Coronary artery (tissue), 2 donors: ENCODE measurements around the gene INPP5F.

ENCODE experiments used
- DNase-seq: peaks from one replicate; pipeline ENCODE4 v3.0.0-alpha.2; 2017; ENCODE audit warnings: low spot score
- H3K27ac ChIP-seq, 2 donors: fragments of 200-600 bp; sonication (generic); one replicate each; pipeline ENCODE4 v1.5.1; 2016 to 2019
- H3K4me3 ChIP-seq: fragments of 200-600 bp; sonication (generic); 2 replicates; pipeline ENCODE4 v1.5.1; 2016; ENCODE audit warnings: mild to moderate bottlenecking, moderate library complexity
- CTCF ChIP-seq: fragments of 200-600 bp; sonication (generic); IDR thresholded peaks from one replicate; pipeline ENCODE4 v1.5.1; 2019; ENCODE audit warnings: antibody characterized with exemption

The INPP5F gene

GRCh38 chr10:119737039-119737663 lies 11.3 kb downstream of the INPP5F start:
- Histone ChIP-seq H3K4me3 (no peak overlapping the region), H3K27ac (peak overlapping the region in 1 of 2 donors; percentile 33)
- no peak for TF ChIP-seq CTCF
- DNase-seq, result no peak

- H3K27ac ChIP-seq, result peak overlapping the region in 1 of 2 donors; percentile 33
- DNase-seq, result no peak
- no peak for TF ChIP-seq CTCF
- peak overlapping the region; percentile 3 for H3K4me3 ChIP-seq
Observed at GRCh38 chr10:119737823-119738222, 12.0 kb downstream of the INPP5F start.

- Histone ChIP-seq H3K4me3 (no peak overlapping the region), H3K27ac (no peak overlapping the region)
- no peak for TF ChIP-seq CTCF
- no peak for DNase-seq
Observed at GRCh38 chr10:119738962-119739361, 13.1 kb downstream of the INPP5F start.

GRCh38 chr10:119740096-119740495 lies 14.2 kb downstream of the INPP5F start:
- H3K4me3 ChIP-seq, result no peak overlapping the region
- H3K27ac ChIP-seq, result no peak overlapping the region
- no peak for TF ChIP-seq CTCF
- no peak for DNase-seq

- no peak for DNase-seq
- no peak for TF ChIP-seq CTCF
- no peak overlapping the region for H3K4me3 ChIP-seq
- H3K27ac ChIP-seq, result peak overlapping the region in 1 of 2 donors; percentile 2
Observed at GRCh38 chr10:119742947-119743648, 17.2 kb downstream of the INPP5F start.

- H3K4me3 ChIP-seq, result no peak overlapping the region
- H3K27ac ChIP-seq, result no peak overlapping the region
- DNase-seq, result no peak
- TF ChIP-seq CTCF, result no peak
Observed at GRCh38 chr10:119747940-119748339, 22.1 kb downstream of the INPP5F start.

- H3K4me3 ChIP-seq, result no peak overlapping the region
- no peak for TF ChIP-seq CTCF
- no peak overlapping the region for H3K27ac ChIP-seq
- DNase-seq, result no peak
Observed at GRCh38 chr10:119748871-119749270, 23.0 kb downstream of the INPP5F start.
